Esophagus muscularis mucosa (tissue), 3 donors: Measurements from ENCODE around the gene REXO4.

Experiments used
- POLR2A ChIP-seq: fragments of 450-650 bp; IDR thresholded peaks from one replicate; pipeline ENCODE4 v1.6.1; 2017; ENCODE audit warnings: antibody characterized with exemption, moderate library complexity, mild to moderate bottlenecking, low read depth
- POLR2AphosphoS5 ChIP-seq, 2 donors: sonication (generic); formaldehyde crosslinking; IDR thresholded peaks; one replicate each; pipeline ENCODE4 v1.6.1; 2017; ENCODE audit warnings: antibody characterized with exemption in 2 of 2
- TF ChIP-seq, protein P1 (sequence below), 3 experiments: fragments of 200-600 bp in 2 of 3; fragments of 450-650 bp in 1 of 3; sonication (generic) in 2 of 3; IDR thresholded peaks; one replicate each; pipeline ENCODE4 v1.5.1; 2017 to 2019; ENCODE audit warnings: antibody characterized with exemption in 3 of 3, mild to moderate bottlenecking in 2 of 3, moderate library complexity in 1 of 3

DNA sequence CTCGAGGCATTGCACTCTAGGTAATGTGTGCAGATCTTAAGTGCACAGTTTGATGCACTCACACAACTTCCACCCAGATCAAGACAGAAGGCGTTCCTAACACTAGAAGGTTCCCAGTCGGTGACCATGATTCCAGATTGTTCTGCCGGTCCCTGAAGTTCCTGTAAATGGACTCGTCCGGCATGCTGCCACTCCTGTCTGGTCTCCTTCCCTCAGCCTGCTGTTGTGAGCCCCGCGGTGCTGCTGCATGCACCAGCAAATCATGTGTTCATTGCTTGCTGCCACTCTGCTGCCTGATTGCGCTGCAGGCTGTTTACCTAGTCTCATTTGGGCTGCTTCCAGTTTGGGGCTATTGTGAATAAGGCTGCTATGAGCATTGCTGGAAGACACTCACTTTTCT is 30.1 kb downstream of the REXO4 start:
- TF ChIP-seq, protein P1, sequence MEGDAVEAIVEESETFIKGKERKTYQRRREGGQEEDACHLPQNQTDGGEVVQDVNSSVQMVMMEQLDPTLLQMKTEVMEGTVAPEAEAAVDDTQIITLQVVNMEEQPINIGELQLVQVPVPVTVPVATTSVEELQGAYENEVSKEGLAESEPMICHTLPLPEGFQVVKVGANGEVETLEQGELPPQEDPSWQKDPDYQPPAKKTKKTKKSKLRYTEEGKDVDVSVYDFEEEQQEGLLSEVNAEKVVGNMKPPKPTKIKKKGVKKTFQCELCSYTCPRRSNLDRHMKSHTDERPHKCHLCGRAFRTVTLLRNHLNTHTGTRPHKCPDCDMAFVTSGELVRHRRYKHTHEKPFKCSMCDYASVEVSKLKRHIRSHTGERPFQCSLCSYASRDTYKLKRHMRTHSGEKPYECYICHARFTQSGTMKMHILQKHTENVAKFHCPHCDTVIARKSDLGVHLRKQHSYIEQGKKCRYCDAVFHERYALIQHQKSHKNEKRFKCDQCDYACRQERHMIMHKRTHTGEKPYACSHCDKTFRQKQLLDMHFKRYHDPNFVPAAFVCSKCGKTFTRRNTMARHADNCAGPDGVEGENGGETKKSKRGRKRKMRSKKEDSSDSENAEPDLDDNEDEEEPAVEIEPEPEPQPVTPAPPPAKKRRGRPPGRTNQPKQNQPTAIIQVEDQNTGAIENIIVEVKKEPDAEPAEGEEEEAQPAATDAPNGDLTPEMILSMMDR (IDR thresholded peaks at IDR 0.05) = no peak
- TF ChIP-seq POLR2A (no peak), POLR2AphosphoS5 (IDR thresholded peaks at IDR 0.05) (no peak)
